GM12891 (cell line): ENCODE data around the gene MRPS25.
A peak's percentile ranks its signal among the peaks of the same experiment; 100 is the strongest.

Experiments
- DNase-seq: peaks from one replicate; pipeline ENCODE4 v3.0.0; 2011; ENCODE audit warnings: low spot score; ENCODE audit not compliant: insufficient read length
- FAIRE-seq: peaks from 2 replicates; lab custom pipeline; 2011; peaks lifted over from hg19 to GRCh38; lab: Jason Lieb, UNC
- PAX5 ChIP-seq: IDR thresholded peaks from 2 replicates; pipeline ENCODE4 v1.6.1; 2011; ENCODE audit warnings: low read length, moderate library complexity, mild to moderate bottlenecking; ENCODE audit not compliant: insufficient read depth, severe bottlenecking
- POLR2A ChIP-seq: IDR thresholded peaks from 2 replicates; pipeline ENCODE4 v1.6.1; 2011; ENCODE audit warnings: low read depth, low read length, control low read depth
- POLR2AphosphoS5 ChIP-seq: IDR thresholded peaks from 2 replicates; pipeline ENCODE4 v1.6.1; 2011; ENCODE audit warnings: low read depth, low read length, control low read depth
- POU2F2 ChIP-seq: IDR thresholded peaks from 2 replicates; pipeline ENCODE4 v1.6.1; 2011; ENCODE audit warnings: low read depth, mild to moderate bottlenecking, control low read depth, low read length, moderate library complexity
- SPI1 ChIP-seq: IDR thresholded peaks from 2 replicates; pipeline ENCODE4 v1.6.1; 2011; ENCODE audit warnings: low read depth, low read length, control low read depth
- TAF1 ChIP-seq: IDR thresholded peaks from 2 replicates; pipeline ENCODE4 v1.6.1; 2011; ENCODE audit warnings: low read depth, low read length, control low read depth

Gene MRPS25

GRCh38 chr3:15102256-15102655 is 37.1 kb upstream of the MRPS25 start:
- DNase-seq (no peak), FAIRE-seq (no peak)
- TF ChIP-seq TAF1 (no peak), POLR2A (no peak), PAX5 (no peak), POU2F2 (no peak), POLR2AphosphoS5 (no peak), SPI1 (no peak)

- DNase-seq (no peak), FAIRE-seq (peak; percentile 41)
- TF ChIP-seq POLR2A, result no peak
- TF ChIP-seq POLR2AphosphoS5, result no peak
- no peak for TF ChIP-seq PAX5
- no peak for TF ChIP-seq TAF1
- no peak for TF ChIP-seq SPI1
- no peak; the same call in 1 of the 2 replicates for TF ChIP-seq POU2F2
Observed at GRCh38 chr3:15099364-15100098, 34.4 kb upstream of the MRPS25 start.

- peak; percentile 95 for TF ChIP-seq TAF1
- TF ChIP-seq PAX5, result no peak
- TF ChIP-seq POLR2A, result peak; percentile 71
- TF ChIP-seq POU2F2, result no peak; the same call in 1 of the 2 replicates
- TF ChIP-seq POLR2AphosphoS5, result peak; percentile 78
- FAIRE-seq (peak; percentile 92), DNase-seq (peak; percentile 71)
Observed at GRCh38 chr3:15098503-15099363, 33.6 kb upstream of the MRPS25 start, which contains the start of gene RBSN. Gene RBSN, minus strand, starts transcription at chr3:15099148. Its CDS starts 3,028 bp downstream, at chr3:15096120.

- FAIRE-seq (peak; percentile 38), DNase-seq (no peak)
Observed at GRCh38 chr3:15097891-15098290, 32.8 kb upstream of the MRPS25 start.

GRCh38 chr3:15096046-15096445 is 30.9 kb upstream of the MRPS25 start:
- DNase-seq (no peak), FAIRE-seq (no peak)
- TF ChIP-seq POLR2A, result no peak
- TF ChIP-seq SPI1, result no peak
- no peak for TF ChIP-seq PAX5
- no peak for TF ChIP-seq POU2F2
- no peak for TF ChIP-seq POLR2AphosphoS5
- TF ChIP-seq TAF1, result no peak

More at GRCh38 chr3:15097891-15098290, 32.8 kb upstream of the MRPS25 start:
- TF ChIP-seq POLR2AphosphoS5, result no peak
- TF ChIP-seq TAF1, result no peak
- TF ChIP-seq POU2F2, result no peak
- TF ChIP-seq POLR2A, result no peak
- TF ChIP-seq SPI1, result peak; percentile 92
- TF ChIP-seq PAX5, result no peak

- no peak for FAIRE-seq
- no peak for DNase-seq
- TF ChIP-seq POU2F2 (no peak), PAX5 (no peak), SPI1 (no peak), TAF1 (no peak), POLR2A (no peak)
Observed at GRCh38 chr3:15094187-15094875, 29.2 kb upstream of the MRPS25 start.

- no peak for FAIRE-seq
- TF ChIP-seq TAF1 (no peak), PAX5 (no peak), SPI1 (no peak), POLR2A (no peak), POU2F2 (no peak), POLR2AphosphoS5 (no peak)
- DNase-seq, result no peak
Observed at GRCh38 chr3:15092686-15093085, 27.6 kb upstream of the MRPS25 start.

- TF ChIP-seq PAX5 (no peak), POU2F2 (no peak), SPI1 (no peak), TAF1 (no peak), POLR2A (no peak), POLR2AphosphoS5 (no peak)
- no peak for FAIRE-seq
- no peak for DNase-seq
Observed at GRCh38 chr3:15091575-15091974, 26.5 kb upstream of the MRPS25 start.

- DNase-seq (no peak), FAIRE-seq (no peak)
- TF ChIP-seq POU2F2 (no peak), POLR2A (no peak), PAX5 (no peak), POLR2AphosphoS5 (no peak)
Observed at GRCh38 chr3:15089201-15089600, 24.1 kb upstream of the MRPS25 start.
